ENCODE measurements around the gene KCNH3.

Gene KCNH3

GRCh38 chr12:49563951-49564685 lies 25.3 kb downstream of the KCNH3 start:
- FAIRE-seq, result no peak

GRCh38 chr12:49564686-49565405 lies 26.0 kb downstream of the KCNH3 start:
- FAIRE-seq, result no peak

- FAIRE-seq, result no peak
Measured at GRCh38 chr12:49565406-49566265, 26.8 kb downstream of the KCNH3 start.

GRCh38 chr12:49566361-49566760 lies 27.5 kb downstream of the KCNH3 start:
- FAIRE-seq, result no peak

- no peak for FAIRE-seq
Measured at GRCh38 chr12:49567302-49567610, 28.4 kb downstream of the KCNH3 start.

- peak; percentile 56 for FAIRE-seq
Measured at GRCh38 chr12:49567611-49568441, 29.0 kb downstream of the KCNH3 start, which contains the start of gene MCRS1. MCRS1 (minus strand) TSS chr12:49568142; CDS start chr12:49566731, 1,411 bp downstream.

GRCh38 chr12:49568442-49569162 lies 29.8 kb downstream of the KCNH3 start:
- FAIRE-seq, result no peak

GRCh38 chr12:49577589-49578315 lies 38.9 kb downstream of the KCNH3 start:
- FAIRE-seq, result no peak

- no peak for FAIRE-seq
Measured at GRCh38 chr12:49578471-49579112, 39.8 kb downstream of the KCNH3 start.

- no peak for FAIRE-seq
Measured at GRCh38 chr12:49580572-49581535, 42.0 kb downstream of the KCNH3 start.

GRCh38 chr12:49582201-49582600 lies 43.4 kb downstream of the KCNH3 start:
- FAIRE-seq, result no peak

- no peak for FAIRE-seq
Measured at GRCh38 chr12:49582850-49583249, 44.0 kb downstream of the KCNH3 start.

GRCh38 chr12:49583366-49584094 lies 44.7 kb downstream of the KCNH3 start:
- FAIRE-seq, result no peak

GRCh38 chr12:49584591-49584990 lies 45.8 kb downstream of the KCNH3 start:
- FAIRE-seq, result no peak

- FAIRE-seq, result no peak
Measured at GRCh38 chr12:49585477-49586459, 46.9 kb downstream of the KCNH3 start.

- FAIRE-seq, result no peak
Measured at GRCh38 chr12:49587174-49587908, 48.5 kb downstream of the KCNH3 start.

- FAIRE-seq, result no peak
Measured at GRCh38 chr12:49588281-49588680, 49.5 kb downstream of the KCNH3 start.
